IPS-18c (cell line): Measurements from ENCODE around the gene SC5D.

Experiments
- H3K4me3 ChIP-seq: 2 replicates; pipeline ENCODE4 v1.7.0; 2013; ENCODE audit warnings: low read depth, mild to moderate bottlenecking, low read length, moderate library complexity; ENCODE audit not compliant: insufficient read depth
- H3K9me3 ChIP-seq: one replicate; pipeline ENCODE4 v1.6.1; 2013; ENCODE audit warnings: mild to moderate bottlenecking, low read length, moderate library complexity; ENCODE audit not compliant: control insufficient read depth, insufficient read depth

SC5D gene

GRCh38 chr11:121338536-121338935, 46.0 kb downstream of the SC5D start:
- no peak overlapping the region for H3K4me3 ChIP-seq

GRCh38 chr11:121340032-121340580, 47.5 kb downstream of the SC5D start:
- Histone ChIP-seq H3K4me3 (no peak overlapping the region), H3K9me3 (no peaks in the 10 kb centered on the region)

More at GRCh38 chr11:121338536-121338935, 46.0 kb downstream of the SC5D start:
- no peaks in the 10 kb centered on the region for H3K9me3 ChIP-seq

- H3K4me3 ChIP-seq: no peak overlapping the region
- H3K9me3 ChIP-seq: no peaks in the 10 kb centered on the region
Measured at GRCh38 chr11:121341609-121342008, 49.0 kb downstream of the SC5D start.

GRCh38 chr11:121344824-121345223, 52.3 kb downstream of the SC5D start:
- no peak overlapping the region for H3K4me3 ChIP-seq

GRCh38 chr11:121347094-121347493, 54.5 kb downstream of the SC5D start:
- H3K9me3 ChIP-seq: no peaks in the 10 kb centered on the region
- no peak overlapping the region for H3K4me3 ChIP-seq

More at GRCh38 chr11:121344824-121345223, 52.3 kb downstream of the SC5D start:
- H3K9me3 ChIP-seq: no peaks in the 10 kb centered on the region

GRCh38 chr11:121347813-121348212, 55.2 kb downstream of the SC5D start:
- Histone ChIP-seq H3K9me3 (no peaks in the 10 kb centered on the region), H3K4me3 (no peak overlapping the region)

- Histone ChIP-seq H3K4me3 (no peak overlapping the region), H3K9me3 (no peaks in the 10 kb centered on the region)
Measured at GRCh38 chr11:121348220-121348875, 55.8 kb downstream of the SC5D start.

GRCh38 chr11:121349790-121350189, 57.2 kb downstream of the SC5D start:
- no peak overlapping the region for H3K4me3 ChIP-seq
- no peaks in the 10 kb centered on the region for H3K9me3 ChIP-seq

GRCh38 chr11:121350314-121351082, 57.9 kb downstream of the SC5D start:
- Histone ChIP-seq H3K9me3 (no peaks in the 10 kb centered on the region), H3K4me3 (no peak overlapping the region)

GRCh38 chr11:121351083-121351630, 58.6 kb downstream of the SC5D start:
- no peaks in the 10 kb centered on the region for H3K9me3 ChIP-seq
- no peak overlapping the region for H3K4me3 ChIP-seq

GRCh38 chr11:121352251-121352891, 59.8 kb downstream of the SC5D start:
- H3K4me3 ChIP-seq: no peak overlapping the region
- H3K9me3 ChIP-seq: no peaks in the 10 kb centered on the region

- Histone ChIP-seq H3K9me3 (no peaks in the 10 kb centered on the region), H3K4me3 (no peak overlapping the region)
Measured at GRCh38 chr11:121354192-121354591, 61.6 kb downstream of the SC5D start.

- Histone ChIP-seq H3K9me3 (no peaks in the 10 kb centered on the region), H3K4me3 (no peak overlapping the region)
Measured at GRCh38 chr11:121356357-121356756, 63.8 kb downstream of the SC5D start.
